Glutamatergic neuron (in vitro differentiated cells): ENCODE results near the gene TMPRSS3. TPM values are rescaled to one million over a fixed set of nuclear protein-coding genes. Genes with fewer than 3 reads are reported as not detected.

Experiments used
- DNase-seq: peaks from one replicate; pipeline ENCODE4 v3.0.0; 2022
- H3K27ac Mint-ChIP-seq: one replicate; pipeline ENCODE4 v1.8.0; 2020; ENCODE audit warnings: mild to moderate bottlenecking, mixed read lengths, inconsistent platforms; ENCODE audit not compliant: unreplicated experiment
- H3K27me3 Mint-ChIP-seq: one replicate; pipeline ENCODE4 v1.8.0; 2020; ENCODE audit warnings: mild to moderate bottlenecking, moderate library complexity, mixed read lengths, inconsistent platforms; ENCODE audit not compliant: unreplicated experiment
- H3K36me3 Mint-ChIP-seq: one replicate; pipeline ENCODE4 v1.8.0; 2020; ENCODE audit warnings: mild to moderate bottlenecking, mixed read lengths, inconsistent platforms; ENCODE audit not compliant: unreplicated experiment
- H3K4me1 Mint-ChIP-seq: one replicate; pipeline ENCODE4 v1.8.0; 2020; ENCODE audit warnings: mild to moderate bottlenecking, low read depth, mixed read lengths, inconsistent platforms; ENCODE audit not compliant: unreplicated experiment
- H3K4me3 Mint-ChIP-seq: one replicate; pipeline ENCODE4 v1.8.0; 2020; ENCODE audit warnings: mild to moderate bottlenecking, mixed read lengths, inconsistent platforms; ENCODE audit not compliant: unreplicated experiment
- H3K9me3 Mint-ChIP-seq: one replicate; pipeline ENCODE4 v1.8.0; 2020; ENCODE audit warnings: mild to moderate bottlenecking, moderate library complexity, mixed read lengths, inconsistent platforms; ENCODE audit not compliant: unreplicated experiment
- total RNA-seq: library from RNA; stranded (reverse); fragmentation: NEBNext Ultra II Directional; extraction: Animal tissue kit (Norgen Biotek cat#: 25700); gene quantifications from one replicate; pipeline ENCODE4 v1.2.1, GENCODE V29; 2021; ENCODE audit not compliant: unreplicated experiment
- TF ChIP-seq, protein P1 (sequence below): fragments of 200-600 bp; sonication (generic); IDR thresholded peaks from one replicate; pipeline ENCODE4 v1.5.0; 2021; ENCODE audit not compliant: partially characterized antibody, unreplicated experiment

The TMPRSS3 gene
- total RNA-seq, 1 donor from 2014 or later: 0.71 TPM

DNA sequence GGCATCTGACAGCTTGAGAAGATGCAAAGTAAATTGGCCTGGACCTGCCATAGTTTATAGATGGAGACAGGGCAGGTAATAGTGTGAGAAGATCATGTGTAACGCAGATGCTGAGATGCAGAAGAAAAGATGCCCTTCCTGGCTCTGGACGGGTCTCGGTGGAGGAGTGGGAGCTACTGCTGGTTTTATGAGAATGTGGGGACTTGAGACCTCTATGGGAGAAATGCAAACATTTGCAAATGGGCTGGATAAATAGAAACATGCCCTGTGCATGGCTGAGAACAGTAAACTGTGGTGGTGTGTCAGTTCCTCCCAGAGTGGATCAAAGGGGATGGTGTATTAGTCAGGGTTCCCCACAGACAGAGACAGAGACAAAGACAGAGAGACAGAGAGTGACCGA lies 29.7 kb upstream of the TMPRSS3 start:
- Mint-ChIP-seq H3K27ac (no peak overlapping the region), H3K9me3 (peaks cover 6% of the 10 kb centered on the region), H3K4me1 (peaks cover 5% of the 10 kb centered on the region), H3K36me3 (peaks cover 5% of the 10 kb centered on the region), H3K4me3 (no peak overlapping the region), H3K27me3 (peaks cover 4% of the 10 kb centered on the region)
- no peak for DNase-seq
- TF ChIP-seq, protein P1, sequence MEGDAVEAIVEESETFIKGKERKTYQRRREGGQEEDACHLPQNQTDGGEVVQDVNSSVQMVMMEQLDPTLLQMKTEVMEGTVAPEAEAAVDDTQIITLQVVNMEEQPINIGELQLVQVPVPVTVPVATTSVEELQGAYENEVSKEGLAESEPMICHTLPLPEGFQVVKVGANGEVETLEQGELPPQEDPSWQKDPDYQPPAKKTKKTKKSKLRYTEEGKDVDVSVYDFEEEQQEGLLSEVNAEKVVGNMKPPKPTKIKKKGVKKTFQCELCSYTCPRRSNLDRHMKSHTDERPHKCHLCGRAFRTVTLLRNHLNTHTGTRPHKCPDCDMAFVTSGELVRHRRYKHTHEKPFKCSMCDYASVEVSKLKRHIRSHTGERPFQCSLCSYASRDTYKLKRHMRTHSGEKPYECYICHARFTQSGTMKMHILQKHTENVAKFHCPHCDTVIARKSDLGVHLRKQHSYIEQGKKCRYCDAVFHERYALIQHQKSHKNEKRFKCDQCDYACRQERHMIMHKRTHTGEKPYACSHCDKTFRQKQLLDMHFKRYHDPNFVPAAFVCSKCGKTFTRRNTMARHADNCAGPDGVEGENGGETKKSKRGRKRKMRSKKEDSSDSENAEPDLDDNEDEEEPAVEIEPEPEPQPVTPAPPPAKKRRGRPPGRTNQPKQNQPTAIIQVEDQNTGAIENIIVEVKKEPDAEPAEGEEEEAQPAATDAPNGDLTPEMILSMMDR: no peak

DNA sequence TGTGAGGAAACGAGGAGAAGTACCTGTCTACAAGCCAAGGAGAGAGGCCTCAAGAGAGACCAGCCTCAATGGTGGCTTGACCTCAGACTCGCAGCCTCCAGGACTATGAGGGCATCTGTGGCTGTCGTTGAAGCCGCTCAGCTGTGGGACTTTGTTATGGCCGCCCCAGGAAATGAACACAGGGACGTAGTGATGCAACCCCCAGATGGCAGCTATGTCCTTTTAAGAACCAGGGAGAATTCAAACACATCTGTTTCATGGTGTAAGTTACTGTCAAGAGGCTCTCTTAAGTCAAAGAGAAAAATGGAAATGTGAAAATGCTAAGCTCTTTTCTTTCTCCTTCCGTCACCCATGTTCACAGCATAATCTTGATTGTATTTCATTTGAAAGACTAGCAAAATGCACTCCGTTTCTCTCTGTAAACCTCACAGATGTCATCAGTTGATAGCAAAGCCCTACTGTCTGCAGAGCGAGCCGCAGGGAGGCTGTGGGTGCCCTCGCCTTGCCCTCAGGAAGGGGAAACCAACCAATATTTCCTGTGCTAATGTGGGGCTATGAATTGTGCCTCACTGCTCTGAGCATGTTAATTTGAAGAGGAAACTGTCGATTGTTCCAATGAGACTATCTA lies 29.2 kb upstream of the TMPRSS3 start:
- no peak overlapping the region for H3K4me3 Mint-ChIP-seq
- H3K9me3 Mint-ChIP-seq: peaks cover 6% of the 10 kb centered on the region
- no peak for DNase-seq
- peak overlapping the region; percentile 29 for H3K27ac Mint-ChIP-seq
- H3K36me3 Mint-ChIP-seq: peaks cover 8% of the 10 kb centered on the region
- TF ChIP-seq, protein P1: no peak
- H3K4me1 Mint-ChIP-seq: peaks cover 5% of the 10 kb centered on the region
- peaks cover 4% of the 10 kb centered on the region for H3K27me3 Mint-ChIP-seq

DNA sequence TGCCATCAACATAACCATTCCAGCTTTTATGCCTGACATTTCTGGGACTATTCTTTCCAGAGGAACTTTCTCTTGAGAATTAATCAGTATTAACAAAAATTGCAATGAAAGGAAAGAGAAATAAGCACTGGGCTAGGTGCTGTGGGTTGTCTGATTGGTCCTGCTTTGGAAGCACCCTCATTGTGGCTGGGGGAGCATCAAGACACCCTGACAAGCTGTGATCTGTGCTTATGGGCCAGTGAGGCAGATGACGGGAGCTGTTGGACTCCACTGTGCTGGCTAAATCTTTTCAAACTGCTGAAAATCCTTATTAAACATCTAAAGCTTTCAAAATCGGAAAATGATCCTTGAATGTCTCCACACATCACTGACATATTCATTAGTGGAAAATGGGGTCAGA lies 27.8 kb upstream of the TMPRSS3 start:
- TF ChIP-seq, protein P1: no peak
- Mint-ChIP-seq H3K9me3 (peaks cover 4% of the 10 kb centered on the region), H3K4me3 (no peak overlapping the region), H3K36me3 (peaks cover 12% of the 10 kb centered on the region), H3K4me1 (peaks cover 5% of the 10 kb centered on the region), H3K27me3 (peaks cover 3% of the 10 kb centered on the region), H3K27ac (no peak overlapping the region)
- no peak for DNase-seq

DNA sequence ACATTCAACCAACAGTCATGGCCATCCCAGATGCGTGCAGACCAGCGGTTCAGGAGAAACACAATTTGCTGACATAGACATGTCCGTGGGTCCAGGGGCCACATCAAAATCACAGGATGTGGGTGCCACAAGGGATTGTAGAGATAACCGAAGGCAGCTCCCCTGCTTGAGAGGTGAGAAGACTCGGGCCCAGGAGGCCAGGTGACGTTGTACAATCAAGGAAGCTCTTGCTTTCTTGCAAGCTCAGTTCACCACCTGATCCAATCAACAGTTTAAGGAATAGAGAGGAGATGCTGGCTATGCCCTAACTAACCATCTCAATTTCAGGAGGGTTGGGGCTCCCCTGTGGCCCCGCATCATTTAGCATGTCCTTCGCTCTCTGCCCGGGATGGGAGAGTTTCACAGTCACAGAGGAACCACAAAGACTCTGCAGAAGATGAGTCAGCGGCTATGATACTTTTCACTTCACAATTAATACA lies 27.4 kb upstream of the TMPRSS3 start:
- TF ChIP-seq, protein P1: no peak
- H3K36me3 Mint-ChIP-seq: peaks cover 14% of the 10 kb centered on the region
- H3K4me3 Mint-ChIP-seq: no peak overlapping the region
- peaks cover 5% of the 10 kb centered on the region for H3K4me1 Mint-ChIP-seq
- no peak overlapping the region for H3K27ac Mint-ChIP-seq
- peaks cover 3% of the 10 kb centered on the region for H3K9me3 Mint-ChIP-seq
- peaks cover 3% of the 10 kb centered on the region for H3K27me3 Mint-ChIP-seq
- DNase-seq: no peak

DNA sequence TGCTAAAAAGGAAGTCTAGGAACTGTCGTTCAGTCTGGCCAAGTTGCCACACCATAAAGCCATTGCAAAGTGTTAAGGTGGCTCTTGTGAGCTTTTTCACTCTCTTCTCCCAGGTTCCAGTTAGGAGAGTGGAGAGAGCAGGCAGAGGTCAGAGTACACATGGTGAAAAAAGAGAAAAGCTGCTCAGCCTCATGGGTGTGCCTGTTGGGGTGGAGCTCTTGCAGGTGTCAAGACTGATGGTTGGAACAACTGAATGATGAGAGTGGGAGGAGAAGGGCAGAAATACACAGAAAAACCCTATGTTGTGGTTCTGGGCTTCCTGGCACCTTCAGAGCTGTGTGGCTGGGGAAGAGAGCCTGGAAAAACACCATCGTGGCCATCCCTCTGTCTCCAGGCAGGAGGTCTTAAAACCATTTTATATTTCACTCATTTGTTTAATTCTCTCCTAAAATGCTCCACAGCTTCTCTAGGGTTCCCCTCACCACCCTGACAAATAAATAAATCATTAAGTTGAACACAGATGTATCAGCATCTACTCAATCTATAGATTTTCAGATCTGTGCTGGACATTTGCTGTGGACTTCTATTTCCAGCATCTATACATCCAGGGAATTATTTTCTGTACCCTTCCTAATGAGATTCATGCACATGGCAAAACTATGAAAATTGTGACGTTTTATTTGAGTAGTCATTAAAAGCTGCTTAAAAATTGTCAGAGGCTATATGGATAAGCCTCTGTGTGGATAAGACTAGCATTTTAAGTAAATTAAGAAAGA lies 25.4 kb upstream of the TMPRSS3 start:
- no peak overlapping the region for H3K27ac Mint-ChIP-seq
- H3K4me3 Mint-ChIP-seq: no peak overlapping the region
- peaks cover 7% of the 10 kb centered on the region for H3K4me1 Mint-ChIP-seq
- peaks cover 14% of the 10 kb centered on the region for H3K36me3 Mint-ChIP-seq
- no peak for DNase-seq
- peaks cover under 1% of the 10 kb centered on the region for H3K27me3 Mint-ChIP-seq
- TF ChIP-seq, protein P1: no peak
- peaks cover 3% of the 10 kb centered on the region for H3K9me3 Mint-ChIP-seq
